ENCODE measurements around the gene PRKACB.
A peak's percentile ranks its signal among the peaks of the same experiment; 100 is the strongest.

The PRKACB gene

DNA sequence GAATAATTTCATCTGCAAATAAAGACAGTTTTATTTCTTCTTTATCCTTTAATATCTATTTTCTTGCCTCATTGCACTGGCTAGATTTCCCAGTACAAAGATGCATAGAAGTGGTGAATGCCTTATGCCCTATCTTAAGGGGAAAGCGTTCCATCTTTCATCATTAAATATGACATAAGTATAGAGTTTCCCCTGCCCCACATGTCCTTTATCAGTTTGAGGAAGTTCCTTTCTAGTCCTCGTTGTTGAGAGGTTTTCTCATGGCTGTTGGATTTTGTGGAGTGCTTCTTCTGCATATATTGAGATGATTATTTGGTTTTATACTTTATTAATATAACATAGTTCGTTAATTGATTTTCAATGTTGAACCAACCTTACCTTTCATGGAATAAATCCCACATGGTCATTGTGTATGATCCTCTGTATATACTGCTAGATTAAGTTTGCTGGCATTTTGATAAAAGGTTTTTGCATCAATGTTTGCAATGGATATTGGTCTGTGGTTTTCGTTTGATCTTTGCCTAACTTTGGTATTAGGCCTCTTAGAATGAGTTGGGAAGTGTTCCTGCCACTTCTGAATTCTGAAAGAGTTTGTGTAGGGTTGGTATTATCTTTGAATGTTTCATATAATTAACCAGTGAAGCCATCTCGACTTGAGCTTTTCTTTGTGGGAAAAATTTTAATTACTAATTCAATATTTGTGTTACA is 15.6 kb downstream of the PRKACB start:
- no peak for ATAC-seq

DNA sequence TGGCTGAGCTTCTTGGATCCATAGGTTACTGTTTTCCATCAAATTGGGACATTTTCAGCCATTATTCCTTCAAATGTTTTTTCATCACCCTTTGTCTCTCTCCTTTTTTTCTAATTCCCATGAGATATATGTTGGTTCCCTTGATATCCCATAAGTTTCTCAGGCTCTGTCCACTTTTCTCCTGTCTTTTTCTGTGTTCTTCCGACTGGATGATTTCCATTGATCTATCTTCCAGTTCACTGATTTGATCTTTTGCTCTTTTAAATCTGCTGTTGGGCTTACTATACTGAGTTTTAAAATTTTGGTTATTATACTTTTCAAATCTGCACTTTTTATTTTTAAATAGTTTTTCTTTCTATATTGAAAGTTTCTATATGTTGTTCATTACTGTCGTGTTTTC is 18.2 kb downstream of the PRKACB start:
- no peak for ATAC-seq

- no peak for ATAC-seq
Measured at GRCh38 chr1:84163123-84163931, 19.3 kb downstream of the PRKACB start.

DNA sequence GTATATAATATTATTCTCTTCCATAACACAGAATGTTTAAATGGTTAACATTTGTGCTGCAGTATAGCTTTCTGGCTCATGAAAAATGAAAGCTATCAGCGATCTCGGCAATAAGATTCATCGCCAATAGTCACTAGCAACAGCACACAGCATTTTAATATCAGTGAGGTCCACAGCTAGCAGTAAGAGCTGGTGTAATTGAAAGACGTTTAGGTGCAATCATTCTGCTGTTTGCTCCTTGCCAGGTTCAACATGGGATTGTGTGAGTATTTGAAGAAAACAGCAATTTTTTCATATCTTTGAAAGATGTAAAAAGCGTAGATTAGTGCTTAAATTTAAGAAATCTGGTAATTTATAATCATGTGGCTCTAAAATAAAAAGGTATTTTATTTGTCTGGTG is 20.1 kb downstream of the PRKACB start:
- ATAC-seq, result no peak

DNA sequence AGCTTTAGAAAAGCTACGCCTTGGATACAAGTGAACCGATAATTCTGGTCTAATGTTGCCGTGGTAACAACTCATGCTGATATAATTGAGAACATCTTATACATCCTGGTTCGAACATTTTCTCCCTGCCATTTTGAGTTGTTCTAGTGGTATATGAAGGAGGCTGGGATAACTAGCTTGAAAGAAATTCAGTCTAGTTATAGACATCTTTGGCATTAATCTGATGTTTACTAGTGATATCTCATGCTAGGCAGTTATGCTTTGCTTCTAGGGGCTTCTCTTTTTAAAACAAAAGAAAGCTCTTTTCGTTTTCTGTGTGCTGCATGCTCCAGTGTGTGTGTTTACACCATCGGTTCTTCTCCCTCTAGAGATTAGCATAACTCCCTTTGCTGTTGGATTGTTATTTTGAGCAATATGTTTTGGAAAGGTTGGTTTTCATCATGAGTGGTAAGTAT is 20.5 kb downstream of the PRKACB start:
- no peak for ATAC-seq

DNA sequence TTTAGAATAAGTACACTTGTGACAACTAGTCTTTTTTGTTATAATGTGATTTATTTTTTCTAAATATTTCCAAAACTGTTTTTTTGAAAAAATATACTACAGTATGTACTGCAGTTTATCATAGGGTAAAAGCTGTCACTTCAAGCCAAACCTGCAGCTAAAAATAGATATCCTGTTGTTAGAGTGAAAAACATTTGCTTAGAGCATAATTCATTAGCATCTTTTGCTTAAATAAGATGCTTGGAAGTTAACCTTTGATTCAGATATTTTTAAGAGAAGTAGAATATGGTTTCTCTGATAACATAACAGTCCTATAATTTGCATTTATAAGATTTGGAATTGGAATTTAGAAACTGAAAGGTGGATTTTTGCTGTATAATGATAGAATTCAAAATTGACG is 21.5 kb downstream of the PRKACB start:
- ATAC-seq, result no peak

DNA sequence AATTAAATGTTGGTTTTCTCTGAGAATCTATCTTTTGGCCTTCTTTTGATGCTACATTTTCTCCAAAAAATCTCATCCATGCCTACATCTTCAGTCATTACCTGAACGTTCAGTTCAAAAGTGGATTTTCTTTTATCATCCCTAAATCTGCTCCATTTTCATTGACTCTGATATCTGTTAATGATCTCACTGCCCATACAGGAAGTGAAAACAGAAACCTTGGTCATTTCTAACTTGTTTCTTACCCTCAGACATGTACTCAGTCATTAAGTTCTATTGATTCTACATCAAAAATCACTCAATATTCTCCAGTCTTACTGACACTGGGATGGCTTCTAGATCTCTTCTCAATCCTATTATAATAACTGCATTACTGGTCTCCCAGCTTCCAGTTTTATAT is 22.7 kb downstream of the PRKACB start:
- peak; percentile 48 to 68 for ATAC-seq

DNA sequence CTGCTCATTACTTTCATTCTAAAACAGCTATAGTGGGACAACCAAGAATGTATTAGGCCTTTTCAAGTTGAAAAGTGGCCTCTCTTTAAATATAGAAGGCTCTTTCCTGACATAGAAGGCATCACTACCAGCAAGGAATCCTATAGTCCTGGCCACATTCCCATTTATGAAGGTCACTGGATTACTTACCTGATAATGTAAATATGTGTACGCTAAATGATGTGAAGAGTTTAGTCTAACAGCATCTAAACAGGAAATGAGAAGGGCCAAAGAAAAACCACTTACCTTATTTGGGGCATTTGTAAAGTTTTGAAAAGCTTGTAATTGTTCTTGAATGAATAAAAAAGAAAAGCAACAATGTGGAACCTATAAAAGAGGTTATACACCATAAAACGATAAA is 24.7 kb downstream of the PRKACB start:
- ATAC-seq, result no peak

- no peak for ATAC-seq
Measured at GRCh38 chr1:84170171-84170570, 26.1 kb downstream of the PRKACB start.

DNA sequence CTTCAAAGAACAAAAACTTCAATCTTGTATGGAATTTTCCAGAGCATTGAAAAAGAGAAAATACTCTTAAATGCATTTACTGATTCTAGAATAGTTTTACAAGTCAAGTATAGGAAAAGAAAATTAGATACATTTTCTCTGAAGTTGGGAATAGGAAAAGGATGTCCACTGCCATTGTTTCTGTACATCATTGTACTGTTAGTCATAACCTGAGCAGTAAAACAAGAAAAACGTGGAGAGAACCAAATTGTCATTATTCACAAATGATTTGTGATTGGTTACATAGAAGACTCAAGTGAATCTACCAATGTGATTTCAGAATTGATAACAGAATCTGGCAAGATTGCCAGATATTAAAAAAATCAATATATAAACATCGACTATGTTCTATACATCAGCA is 27.4 kb downstream of the PRKACB start:
- ATAC-seq, result no peak

DNA sequence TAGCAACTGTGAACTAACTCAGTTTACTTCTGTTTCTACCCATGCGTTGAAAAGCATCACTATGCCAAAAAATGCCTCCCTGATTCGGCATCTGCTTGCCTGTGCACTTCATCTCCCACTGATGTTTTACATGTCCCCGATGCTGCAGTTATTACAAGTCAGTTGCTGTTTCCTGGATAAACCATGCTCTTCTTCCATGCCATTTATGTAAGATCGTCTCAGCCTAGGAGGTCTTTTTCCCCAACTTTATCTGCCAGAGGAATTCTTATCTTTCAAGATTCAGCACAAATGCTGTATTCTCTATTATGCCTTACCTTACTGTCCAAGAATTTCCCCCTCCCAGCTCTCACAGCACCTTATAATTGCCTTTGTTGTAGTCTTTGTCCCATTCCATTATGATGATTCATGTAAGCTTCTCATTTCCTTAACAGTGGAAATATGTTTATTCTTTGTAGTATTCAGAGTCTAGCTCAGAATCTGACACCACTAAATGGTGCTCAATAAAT is 30.0 kb downstream of the PRKACB start:
- ATAC-seq, result no peak

GRCh38 chr1:84181350-84182005 is 37.4 kb downstream of the PRKACB start:
- ATAC-seq, result no peak

DNA sequence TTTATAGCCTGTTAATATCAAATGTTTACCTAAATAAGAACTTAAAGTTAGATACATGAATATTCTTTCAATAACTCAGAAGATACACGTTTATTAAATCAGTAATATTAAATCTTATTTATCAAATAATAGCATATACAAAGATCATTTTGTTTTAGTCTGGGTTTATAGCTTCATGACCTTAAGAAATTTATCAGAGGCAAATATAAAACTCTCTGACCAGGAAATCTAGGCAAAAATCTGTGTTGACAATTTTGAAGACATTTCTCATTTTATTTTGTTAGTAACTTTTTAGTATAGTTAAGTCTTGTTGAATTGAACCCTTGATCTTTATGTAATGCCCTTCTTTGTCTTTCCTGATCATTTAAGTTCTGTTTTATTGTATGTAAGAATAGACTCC is 46.4 kb downstream of the PRKACB start:
- no peak for ATAC-seq

DNA sequence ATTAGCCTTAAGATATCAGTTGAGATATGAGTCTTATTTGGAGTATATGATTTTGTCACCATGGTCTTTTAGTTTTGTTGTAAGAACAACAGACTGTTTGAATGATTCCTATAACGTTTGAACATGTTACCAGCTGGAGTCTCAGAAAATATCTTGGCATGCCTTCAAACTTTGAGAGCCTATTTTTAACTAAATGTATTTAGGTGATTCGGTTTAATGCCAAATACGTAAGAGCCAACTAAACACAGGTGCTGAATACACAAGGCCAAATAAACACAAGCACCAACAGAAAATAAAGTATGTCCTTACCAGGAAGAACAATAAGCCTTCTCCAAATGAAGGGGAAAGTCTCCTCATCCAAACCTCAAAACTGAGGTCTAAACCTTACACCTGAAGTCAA is 48.6 kb downstream of the PRKACB start:
- ATAC-seq, result no peak

DNA sequence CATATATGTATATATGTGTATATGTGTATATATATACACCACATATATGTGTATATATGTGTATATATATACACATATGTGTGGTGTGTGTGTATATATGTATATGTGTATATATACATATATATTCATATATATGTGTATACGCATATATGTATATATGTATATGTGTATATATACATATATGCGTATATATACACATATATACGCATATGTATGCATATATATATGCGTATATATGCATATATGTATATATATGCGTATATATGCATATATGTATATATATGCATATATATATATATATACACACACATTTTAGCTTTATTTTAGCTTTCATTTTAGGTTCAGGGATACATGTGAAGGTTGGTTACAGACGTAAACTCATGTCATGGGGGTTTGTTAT is 54.8 kb downstream of the PRKACB start:
- no peak for ATAC-seq

GRCh38 chr1:84199257-84199656 is 55.2 kb downstream of the PRKACB start:
- ATAC-seq, result no peak

DNA sequence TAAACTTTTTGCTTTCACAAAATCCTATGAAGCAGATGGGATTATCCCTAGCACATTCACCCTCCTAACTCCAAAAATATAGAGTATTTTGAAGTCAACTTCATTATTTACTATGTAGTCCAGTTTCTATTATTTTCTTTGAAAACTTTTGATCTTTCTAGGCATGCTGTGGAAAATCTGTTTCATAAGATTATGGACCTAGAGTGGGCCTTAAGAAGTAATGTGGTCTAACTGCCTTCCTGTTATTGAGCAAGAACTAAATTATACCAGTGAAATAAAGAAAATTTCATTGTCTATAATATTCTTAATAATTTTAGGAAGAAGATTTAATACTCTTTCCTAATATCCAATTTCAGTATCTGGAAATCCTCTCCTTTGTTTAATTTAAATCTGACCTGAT is 58.1 kb downstream of the PRKACB start:
- no peak for ATAC-seq

DNA sequence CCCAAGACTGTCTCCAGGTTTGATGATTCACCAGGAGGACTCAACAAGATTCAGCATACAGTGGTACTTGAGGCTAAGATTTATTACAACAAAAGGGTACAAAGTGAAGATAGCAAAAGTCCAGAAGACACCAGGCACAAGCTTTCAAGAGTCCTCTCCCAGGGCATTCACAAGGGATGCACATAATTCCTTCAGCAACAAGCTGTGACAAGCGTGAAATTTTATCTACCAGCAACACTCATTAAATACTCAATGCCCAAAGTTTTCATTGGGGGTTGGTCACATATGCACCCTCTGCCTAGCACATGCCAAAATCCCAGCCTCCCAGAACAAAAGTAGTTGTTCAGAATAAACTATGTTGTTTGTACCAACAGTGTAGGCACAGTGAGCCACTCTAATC is 62.3 kb downstream of the PRKACB start:
- no peak for ATAC-seq

GRCh38 chr1:84208935-84209334 is 64.9 kb downstream of the PRKACB start:
- no peak for ATAC-seq

DNA sequence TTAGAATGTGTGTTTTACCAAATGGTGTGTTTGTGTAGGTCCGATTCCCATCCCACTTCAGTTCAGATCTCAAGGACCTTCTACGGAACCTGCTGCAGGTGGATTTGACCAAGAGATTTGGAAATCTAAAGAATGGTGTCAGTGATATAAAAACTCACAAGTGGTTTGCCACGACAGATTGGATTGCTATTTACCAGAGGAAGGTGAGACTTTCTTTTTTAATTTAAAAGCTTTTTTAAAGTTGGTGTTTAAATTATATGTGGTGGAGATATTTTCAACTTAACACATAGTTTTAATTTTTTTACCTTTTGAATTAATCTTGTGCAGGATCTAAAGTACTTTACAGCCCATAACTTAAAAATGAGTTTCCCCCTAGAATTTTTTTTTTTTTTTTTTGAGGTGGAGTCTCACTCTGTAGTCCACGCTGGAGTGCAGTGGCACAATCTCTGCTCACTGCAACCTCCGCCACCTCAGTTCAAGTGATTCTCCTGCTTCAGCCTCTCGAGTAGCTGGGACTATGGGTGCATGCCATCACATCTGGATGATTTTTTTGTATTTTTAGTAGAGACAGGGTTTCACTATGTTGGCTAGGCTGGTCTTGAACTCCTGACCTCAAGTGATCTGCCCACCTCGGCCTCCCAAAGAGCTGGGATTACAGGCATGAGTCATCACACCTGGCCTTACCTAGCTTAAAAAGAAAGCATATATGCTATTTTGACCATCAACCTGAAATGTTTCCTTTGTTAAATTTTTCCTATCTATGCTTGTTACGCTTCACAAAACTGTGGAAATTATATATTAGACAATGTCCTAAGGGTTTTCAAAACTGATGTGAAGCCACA is 70.3 kb downstream of the PRKACB start:
- no peak for ATAC-seq

- ATAC-seq, result no peak
Measured at GRCh38 chr1:84217239-84217638, 73.2 kb downstream of the PRKACB start.

- ATAC-seq, result no peak
Measured at GRCh38 chr1:84223751-84224432, 79.8 kb downstream of the PRKACB start.
